OCI-M2 (cell line): ENCODE measurements around the gene PRKCB.

Source experiments
- DNase-seq: peaks from one replicate; lab custom pipeline; 2025; ENCODE audit not compliant: unreplicated experiment; lab: John Stamatoyannopoulos, UW

PRKCB gene

DNA sequence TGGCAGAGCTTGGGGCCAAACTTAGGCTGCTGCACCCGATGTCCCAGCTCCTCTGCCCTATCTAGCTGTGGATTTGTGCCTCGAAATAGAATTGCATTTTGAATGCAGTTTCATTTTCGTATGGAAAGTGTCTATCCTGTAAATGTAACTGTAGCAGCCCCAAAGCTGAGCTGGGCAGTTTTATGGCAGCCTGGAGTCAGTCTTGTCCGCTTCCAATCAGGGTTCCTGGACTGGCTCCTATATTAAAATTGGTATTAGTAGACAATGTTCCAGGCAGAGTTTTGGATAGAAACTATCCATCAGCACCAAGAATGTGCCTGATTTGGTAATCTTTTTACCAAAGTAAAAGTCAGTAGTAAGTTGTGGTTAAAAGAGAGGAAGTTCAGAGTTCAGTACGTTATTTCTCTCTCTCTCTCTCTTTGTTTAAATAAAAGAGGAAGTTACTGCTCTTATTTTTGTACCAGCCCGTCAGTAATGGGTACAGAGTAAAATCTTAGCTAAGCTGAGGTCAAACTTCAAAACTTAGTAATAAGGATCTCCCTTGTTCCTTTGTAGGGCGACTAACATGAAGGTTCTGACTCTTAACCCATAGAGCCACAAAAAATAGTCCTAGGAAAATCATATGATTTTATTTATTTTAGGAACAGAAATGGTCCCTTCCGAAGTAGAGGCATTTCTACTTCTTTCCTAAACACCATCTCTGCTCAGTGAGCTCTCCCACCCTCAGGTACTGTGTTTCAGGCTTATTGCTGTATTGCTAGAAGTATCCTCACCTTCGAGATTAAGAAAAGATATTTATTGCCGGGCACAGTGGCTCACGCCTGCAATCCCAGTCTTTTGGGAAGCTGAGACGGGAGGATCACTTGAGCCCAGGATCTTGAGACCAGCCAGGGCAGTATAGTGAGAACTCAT lies 28.0 kb downstream of the PRKCB start:
- DNase-seq, result no peak

DNA sequence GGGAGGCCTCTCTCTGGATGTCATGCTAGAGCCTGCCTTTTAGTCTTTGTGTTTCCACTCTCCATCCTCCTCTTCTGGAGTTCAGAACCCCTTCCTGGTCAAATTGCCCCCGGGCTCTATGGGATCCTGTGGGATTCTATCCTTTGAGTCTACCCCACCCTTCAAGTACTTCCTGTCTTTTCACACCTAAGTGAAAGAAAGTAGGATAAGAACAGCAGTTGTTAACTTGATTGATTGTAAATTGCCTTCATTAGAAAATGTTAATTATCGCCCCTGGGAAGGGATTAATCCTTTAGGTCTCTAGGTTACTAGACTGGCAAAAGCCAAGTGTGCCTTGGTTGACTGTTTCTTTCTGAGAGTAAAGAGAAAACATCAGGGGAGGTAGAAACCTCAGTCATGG lies 30.1 kb downstream of the PRKCB start:
- DNase-seq, result no peak

DNA sequence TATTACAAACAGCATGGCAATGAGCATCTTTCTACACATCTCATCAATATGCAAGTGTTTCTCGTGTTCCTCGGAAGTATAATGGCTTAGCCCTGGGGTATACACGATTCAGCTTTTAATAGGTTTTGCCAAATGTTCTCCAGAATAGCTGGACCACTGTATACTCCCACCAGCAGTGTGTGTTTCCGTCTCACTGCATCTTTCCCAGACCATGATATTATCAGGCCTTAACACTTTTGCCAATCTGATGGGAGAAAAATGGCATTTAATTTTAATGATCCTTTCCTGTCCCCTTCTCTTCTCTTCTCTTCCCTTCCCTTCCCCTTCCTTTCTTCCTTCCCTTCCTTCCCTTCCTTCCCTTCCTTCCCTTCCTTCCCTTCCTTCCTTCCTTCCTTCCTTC lies 30.8 kb downstream of the PRKCB start:
- no peak for DNase-seq

DNA sequence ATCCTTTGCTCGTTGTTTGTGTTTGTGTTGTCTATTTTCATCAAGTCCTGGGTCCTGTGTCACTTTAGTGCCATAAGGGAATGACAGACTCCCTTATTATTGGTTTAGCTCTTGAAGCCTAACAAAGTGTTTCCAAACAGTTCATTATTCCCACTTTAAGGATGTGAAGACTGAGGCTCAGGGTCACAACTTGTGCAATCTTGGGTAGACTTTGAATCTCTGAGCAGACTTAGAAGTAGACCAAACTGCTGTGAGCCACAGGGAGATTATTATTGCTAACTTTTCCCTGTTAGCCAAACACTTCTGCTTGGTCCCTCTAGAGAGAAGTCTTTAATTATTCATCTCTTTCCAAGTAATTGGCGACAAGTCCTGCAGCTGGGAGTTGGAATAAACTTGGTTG lies 31.8 kb downstream of the PRKCB start:
- no peak for DNase-seq

DNA sequence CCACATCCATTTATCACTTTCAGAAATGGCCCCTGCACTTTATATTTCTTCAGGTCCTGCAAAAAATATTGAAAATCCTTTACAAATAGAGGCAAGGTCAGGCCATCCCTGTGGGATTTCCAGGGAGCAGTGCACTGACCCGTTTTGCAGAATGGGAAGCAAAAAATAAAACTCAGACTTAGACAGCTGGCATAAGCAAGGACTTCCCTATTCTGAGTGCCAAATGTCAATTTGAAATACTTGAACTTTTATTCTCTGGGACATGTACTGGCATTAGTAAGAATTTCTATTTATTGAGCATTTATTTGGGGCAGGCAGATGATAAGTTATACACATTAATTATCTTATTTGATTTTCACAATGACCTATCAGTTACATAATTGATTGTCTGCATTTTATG lies 32.4 kb downstream of the PRKCB start:
- DNase-seq, result no peak

DNA sequence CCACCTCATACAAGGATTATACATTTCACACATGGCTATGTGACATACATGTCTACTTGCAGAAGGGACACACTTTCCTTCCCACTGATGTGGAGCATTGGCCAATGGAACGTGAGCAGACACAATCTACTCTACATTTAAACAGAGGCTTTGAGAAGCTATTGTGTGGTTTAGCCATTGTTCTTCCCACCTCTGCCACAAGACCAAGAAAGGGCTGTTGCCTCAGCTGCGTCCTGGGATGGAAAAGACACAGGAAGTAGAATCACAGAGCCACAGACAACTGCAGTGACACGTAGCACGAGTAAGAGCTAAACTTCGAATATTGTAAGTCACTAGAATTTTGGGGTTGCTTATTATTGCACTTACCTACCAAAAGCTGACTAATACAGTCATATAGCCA lies 33.3 kb downstream of the PRKCB start:
- DNase-seq, result no peak

DNA sequence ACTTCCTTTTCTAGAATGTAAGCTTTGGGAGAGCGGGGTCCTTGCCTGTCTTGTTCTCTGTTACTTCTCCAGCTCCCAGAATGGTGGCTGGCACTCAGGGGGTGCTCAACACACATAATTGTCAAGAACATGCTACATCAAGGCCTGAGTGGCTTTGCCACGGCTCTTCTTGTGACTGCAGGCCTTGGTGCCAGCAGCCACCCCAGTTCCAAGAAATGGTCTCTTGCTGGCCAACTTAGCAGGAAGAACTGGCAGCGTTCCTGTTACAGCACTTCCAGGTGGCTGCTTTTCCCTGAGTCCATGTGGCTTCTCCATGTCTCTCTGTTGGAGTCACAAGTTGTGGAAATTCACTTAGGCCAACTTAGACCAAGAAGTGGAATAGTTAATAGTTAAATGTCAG lies 36.1 kb downstream of the PRKCB start:
- no peak for DNase-seq

DNA sequence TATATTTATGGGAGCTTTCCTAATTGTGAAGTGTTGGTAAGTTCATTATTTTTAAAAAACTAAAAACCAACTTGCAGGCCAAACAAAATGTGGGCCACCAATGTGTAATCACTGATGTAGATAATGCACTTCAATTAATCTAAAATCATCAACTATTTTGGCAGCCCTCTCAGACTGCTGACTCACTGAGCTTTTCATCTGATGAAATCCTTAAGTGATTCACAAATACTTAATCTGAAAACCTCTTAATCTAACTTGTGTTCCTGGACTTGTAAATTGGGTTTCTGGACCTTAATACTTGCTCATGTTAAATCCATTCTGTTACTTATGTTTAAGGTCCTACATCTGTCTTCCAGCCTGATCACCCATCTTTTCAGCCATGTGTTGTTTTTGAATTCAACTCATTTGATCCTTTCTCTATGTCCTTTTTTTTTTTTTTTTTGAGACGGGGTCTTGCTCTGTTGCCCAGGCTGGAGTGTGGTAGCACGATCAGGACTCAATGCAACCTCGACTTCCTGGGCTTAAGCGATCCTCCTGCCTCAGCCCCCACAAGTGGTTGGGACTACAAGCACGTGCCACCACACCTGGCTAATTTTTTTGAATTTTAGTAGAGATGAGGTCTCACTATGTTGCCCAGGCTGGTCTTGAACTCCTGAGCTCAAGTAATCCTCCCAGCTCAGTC lies 39.0 kb downstream of the PRKCB start:
- DNase-seq, result no peak

DNA sequence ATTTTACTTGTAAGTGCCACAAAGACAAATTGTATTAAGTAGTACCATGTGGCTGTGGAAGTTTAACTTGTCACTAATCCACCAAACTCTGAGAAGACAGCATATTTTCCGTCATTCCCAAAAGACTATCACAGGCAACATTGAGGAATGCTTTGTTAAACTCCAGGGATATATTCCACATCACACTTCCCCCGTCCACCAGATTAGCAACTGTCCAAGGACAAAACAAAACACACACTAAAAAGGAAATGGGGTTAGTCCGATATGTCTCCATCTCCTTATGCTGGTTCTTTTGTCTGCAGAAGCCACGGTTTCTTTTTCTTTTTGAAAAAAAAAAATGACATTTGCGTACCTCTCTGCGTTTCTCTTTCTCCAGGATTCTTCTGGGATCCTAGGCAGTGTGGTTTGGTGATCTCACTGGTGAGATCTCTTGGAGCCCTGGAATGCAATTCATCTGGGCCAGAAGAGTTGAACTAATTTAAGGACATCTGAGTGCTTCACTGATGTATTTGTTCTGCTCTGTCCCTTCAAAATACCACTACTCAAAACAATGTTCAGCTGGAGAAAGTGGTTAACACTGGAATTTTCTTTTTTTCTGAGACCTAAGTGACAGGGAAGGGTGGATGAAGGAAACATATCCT lies 40.6 kb downstream of the PRKCB start:
- no peak for DNase-seq

DNA sequence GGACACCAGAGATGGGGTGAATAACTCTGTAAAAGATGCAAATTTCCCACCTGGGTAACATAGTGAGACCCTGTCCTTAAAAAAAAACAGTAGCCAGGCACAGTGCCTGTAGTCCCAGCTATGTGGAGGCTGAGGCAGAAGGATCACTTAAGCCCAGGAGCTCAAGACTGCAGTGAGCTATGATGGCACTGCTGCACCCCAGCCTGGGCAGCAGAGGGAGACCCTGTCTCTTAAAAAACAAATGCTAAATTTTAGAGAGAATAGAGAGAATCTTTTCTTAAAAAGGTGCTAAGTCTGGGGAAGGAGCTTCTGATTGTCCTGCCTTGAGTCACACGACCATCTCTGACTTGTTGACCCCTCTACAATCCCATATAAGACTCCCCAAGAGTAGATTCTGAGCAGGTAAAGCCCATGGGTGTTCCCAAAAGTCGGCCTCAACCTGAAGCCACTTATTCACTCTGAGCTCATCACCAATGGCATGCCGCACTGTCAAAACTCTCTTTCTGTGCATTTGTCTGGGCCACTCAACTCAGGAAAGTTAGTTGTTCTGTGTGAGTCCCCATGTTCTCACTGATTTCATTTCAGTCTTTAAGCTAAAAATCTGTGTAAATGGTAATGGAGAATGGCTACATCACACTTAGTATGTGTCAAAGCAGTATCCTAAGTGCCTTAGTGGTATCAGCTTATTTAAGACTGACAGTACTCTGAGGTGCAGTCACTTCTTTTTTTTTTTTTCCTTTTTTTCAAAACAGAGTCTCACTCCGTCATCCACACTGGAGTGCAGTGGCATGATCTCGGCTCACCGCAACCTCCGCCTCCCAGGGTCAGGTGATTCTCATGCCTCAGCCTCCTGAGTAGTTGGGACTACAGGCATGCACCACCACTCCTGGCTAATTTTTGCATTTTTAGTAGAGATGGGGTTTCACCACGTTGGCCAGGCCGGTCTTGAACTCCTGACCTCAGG lies 41.6 kb downstream of the PRKCB start:
- no peak for DNase-seq

DNA sequence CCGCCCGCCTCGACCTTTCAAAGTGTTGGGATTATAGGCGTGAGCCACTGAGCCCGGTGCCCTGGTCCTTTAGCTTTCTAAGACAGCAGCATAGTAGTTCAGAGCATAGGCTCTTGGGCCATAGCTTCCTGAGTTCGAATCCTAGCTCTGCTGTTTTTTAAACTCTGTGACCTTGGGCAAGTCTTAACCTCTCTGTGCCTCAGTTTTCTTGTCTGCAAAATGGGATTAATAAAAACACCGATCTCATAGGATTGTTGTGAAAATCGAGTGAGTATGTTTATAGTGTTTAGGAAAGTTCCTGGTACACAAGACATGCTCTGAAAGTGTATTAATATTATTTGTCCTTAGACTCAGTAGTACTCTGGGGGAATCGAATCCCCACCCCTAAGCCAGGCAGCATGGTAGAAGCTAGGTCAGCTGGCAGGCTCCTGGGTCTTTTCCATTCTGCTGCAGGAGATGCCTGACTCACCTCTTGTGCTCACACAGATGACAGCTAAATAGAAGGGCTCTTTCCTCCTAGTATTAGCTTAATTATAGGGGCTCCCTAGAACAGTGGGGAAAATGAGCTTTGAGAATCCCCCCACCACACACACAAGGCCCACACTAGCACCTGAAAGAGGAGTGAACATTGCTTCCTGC lies 44.1 kb downstream of the PRKCB start:
- no peak for DNase-seq

DNA sequence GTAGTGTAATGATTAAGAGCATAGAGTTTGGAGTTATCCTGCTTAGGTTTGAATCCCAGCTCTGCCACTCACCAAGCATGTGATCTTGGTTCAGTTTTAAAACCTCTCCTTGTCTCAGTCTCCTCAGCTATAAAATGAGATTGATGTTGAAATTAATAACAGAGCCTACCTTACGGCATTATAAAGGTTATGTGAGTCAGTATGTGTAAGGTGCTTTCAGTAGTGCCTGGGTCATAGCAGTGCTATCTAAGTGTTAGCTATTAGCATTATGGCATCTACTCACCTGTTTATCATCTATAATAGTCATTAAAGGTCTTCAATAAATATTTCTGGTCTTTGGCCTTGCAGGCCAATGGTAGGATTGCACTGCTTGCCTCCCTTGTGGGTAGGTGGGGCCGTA lies 53.4 kb downstream of the PRKCB start:
- DNase-seq, result no peak

DNA sequence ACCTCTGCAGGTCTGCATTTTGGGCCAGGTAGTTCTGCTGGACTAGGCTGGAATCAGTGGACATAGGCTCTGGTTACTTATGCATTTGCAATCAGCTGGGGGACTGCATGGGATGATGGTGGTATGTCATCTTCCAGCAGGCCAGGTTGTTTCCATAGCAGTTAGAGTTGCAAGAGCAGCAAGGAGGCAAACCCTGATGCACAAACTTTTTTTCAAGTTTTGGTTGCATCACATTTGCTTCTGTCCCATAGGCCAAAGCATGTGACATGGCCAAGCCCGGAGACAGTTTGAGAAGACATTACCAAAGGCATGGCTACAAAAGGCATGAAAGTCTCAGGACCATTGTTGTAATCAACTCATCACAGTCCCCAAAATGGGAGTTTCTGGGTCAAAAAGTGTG lies 58.2 kb downstream of the PRKCB start:
- DNase-seq, result no peak

DNA sequence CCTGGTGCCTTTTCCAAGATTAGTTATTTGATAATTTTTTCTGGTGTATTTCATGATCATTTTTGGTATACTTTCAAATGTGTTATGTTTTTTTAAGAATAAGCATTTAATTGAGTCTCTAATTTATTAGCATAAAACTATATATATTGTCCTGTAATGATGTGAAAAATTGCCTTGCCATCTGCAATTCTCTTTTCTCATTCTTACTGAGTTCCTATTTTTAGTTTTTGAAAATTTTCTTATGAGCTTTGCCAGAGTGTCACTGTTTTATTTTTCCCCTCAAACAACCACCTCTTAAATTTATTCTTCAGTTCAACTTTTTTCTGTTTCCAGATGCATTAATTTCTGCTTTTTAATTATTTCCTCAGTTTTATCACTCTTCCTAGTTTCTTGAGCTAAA lies 59.3 kb downstream of the PRKCB start:
- DNase-seq, result no peak

DNA sequence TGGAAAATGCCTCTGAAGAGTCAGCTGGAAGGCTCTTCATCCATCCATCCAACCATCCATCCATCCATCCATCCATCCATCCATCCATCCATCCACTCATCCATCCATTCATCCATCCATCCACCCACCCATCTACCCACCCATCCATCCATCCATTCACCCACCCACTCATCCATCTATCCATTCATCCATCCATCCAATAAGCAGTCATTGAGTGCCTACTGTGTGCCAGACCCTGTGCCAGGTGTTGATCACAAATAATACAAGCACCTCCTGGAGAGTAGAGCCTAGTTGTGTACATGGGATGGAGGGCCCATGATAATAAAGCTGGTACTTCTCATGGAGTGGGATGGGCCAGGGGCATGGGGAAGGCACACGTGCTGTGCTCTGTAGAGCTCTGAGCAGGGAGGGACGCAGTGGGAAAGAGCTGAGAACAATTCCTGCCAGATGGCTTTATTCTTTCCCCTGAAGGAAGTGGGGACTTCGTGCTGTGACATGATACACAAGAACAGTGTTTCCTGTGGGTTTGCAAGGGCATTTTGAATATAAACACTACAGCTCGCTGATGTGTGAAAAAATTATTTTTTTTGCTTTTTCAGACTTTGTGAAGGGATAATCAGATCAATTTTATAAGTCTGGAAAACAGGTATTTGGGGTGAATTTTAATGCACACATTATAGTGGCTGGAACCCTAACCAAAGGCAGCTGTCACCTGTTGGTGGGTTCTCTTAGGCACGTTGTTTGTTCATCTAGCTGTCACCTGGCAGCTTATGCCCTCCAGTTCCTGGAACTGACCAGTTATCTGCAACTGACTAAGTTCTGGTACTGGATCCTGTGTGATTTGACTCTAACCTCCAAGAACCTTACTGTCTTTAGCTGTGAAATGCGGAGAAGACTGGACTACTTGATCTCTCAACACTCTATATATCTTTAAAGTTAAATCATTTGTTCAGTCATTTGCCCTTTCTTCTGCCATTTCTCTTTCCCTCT lies 61.3 kb downstream of the PRKCB start:
- no peak for DNase-seq

DNA sequence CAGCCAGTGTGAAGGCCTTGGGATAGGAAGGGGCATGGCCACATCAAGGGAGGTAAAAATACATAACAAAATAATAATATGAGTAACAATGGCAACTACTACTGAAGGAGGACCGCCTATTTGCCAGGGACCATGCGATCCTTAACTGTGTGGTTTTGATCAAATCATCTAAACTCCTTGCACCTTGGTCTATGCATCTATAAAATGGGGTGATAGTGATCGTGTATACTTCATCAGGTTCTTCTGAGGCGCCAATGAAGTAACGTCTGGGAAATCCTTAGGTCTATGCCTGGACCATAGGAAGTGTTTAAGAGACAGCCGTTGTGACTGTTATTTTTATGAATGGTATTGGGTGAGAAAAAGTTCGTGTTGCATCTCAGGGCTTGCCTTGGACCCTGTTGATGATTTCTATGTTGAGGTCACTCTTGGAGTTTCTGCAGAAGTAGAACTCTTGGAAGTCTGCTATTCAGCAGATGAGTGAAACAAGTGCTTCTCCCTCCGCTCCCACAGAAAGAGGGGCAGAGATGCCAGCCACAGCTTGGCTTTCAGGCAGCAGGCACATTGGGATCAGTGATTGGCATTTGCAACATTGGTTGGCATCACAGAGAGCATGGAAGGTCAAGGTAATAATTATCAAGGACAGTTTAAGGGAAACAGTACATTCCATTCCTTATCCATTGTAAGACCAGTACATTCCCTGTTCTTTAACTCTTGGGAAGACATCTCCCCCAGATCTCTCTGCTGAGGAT lies 63.1 kb downstream of the PRKCB start:
- no peak for DNase-seq

DNA sequence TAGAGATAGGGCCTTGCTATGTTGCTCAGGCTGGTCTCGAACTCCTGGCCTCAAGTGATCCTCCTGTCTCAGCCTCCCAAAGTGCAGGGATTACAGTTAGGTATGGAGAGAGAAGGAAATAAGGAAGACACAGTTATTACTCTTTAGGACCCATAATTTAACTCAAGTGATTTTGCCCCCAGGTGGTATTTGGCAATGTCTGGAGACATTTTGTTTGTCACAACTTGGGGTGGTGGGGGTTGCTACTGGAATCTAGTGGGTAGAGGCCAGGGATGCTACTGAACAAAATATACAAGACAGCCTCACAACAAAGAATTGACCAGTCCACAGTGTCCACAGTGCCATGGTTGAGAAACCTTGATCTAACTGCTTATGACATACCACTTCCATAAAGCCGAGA lies 64.1 kb downstream of the PRKCB start:
- DNase-seq, result no peak

DNA sequence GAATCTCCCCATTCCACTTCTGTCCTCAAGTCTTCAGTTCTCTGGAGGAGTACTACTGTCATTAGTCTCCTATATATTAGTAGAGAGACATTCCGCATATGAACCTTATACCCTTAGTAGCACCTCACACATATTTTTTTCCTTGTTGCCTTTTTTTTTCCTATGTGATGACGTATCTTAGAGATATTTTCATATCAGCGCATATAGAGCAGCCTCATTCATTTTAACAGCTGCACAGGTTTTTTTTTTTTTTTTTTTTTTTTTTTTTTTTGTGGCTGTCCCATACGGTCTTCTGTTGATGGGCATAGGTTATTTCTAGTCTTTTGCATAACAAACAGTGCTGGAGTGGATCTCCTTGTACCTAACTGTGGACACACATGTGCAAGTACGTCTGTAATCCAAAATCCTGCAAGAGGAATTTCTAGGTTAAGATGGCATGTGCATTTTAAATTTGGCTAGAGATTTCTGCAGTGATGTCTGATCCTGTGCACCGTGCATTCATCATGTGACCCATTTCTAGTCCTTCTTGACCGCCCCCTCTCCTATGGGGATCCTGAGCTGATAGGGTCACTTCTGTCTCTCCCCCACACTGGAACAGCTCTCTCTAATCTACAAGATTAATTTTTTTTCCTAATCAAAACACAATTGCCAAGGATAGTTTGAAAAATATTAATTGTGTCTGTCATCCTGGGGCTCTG lies 64.8 kb downstream of the PRKCB start:
- no peak for DNase-seq
